ENCODE results near the gene NR1I2.

NR1I2 gene

DNA sequence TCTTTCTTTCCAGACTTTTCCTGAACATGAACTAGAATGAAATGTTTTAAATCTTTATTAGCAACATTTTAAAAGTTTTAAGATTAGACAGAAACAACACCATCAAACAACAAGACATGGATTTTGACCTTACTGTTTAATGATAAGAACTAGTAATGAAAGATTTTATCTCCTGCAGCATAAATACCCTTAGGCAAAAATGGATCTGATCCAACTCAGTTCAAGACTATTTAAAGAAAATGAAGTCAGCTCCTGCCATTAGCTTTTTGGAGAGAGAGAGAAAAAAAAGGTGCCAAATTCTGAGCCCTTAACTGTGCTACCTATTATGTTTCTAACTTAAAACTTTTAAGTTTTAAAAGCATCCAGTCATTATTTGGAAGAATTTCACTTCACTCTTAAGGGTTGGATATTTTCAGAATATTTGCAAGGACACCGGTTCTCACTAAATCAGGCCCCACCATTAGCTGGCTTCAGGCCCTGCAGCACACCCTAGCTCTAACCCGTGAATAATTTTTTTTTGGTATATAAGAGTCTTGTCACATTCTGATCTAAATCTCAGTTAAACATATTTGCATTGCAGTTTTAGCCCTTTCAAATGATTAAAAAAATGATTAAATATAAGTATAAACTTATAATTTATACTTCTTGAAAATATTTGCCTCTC, 60.0 kb downstream of the NR1I2 start:
- TF ChIP-seq, protein P1, sequence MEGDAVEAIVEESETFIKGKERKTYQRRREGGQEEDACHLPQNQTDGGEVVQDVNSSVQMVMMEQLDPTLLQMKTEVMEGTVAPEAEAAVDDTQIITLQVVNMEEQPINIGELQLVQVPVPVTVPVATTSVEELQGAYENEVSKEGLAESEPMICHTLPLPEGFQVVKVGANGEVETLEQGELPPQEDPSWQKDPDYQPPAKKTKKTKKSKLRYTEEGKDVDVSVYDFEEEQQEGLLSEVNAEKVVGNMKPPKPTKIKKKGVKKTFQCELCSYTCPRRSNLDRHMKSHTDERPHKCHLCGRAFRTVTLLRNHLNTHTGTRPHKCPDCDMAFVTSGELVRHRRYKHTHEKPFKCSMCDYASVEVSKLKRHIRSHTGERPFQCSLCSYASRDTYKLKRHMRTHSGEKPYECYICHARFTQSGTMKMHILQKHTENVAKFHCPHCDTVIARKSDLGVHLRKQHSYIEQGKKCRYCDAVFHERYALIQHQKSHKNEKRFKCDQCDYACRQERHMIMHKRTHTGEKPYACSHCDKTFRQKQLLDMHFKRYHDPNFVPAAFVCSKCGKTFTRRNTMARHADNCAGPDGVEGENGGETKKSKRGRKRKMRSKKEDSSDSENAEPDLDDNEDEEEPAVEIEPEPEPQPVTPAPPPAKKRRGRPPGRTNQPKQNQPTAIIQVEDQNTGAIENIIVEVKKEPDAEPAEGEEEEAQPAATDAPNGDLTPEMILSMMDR (IDR thresholded peaks at IDR 0.05; ENCODE audit: insufficient read depth, low read depth, low read length, missing control alignments) = no peak
- DNase-seq (ENCODE audit: low read depth) = no peak
- H3K4me3 ChIP-seq (ENCODE audit: low read length) = no peak overlapping the region

DNA sequence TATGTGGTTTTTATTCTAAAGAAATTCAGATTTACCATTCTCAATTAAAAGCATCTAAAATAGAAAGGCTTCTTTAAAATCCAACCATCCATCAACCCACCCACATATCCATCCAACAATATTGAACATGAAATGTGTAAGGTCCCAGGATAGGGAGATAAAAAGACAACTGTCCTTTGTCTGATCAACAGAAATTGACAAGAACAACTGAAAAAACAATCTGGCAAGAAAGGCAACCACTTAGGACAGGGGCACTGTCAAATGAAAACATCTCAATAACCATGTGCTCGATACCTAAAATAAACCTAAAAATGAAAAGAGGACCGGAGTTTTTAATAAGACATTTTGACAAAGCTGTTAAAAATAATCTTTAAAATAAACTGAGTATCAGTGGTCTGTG, 67.2 kb downstream of the NR1I2 start:
- no peak for DNase-seq (ENCODE audit: low read depth)
- no peak overlapping the region for H3K4me3 ChIP-seq (ENCODE audit: low read length)
- TF ChIP-seq, protein P1 (IDR thresholded peaks at IDR 0.05; ENCODE audit: insufficient read depth, low read depth, low read length, missing control alignments) = no peak

DNA sequence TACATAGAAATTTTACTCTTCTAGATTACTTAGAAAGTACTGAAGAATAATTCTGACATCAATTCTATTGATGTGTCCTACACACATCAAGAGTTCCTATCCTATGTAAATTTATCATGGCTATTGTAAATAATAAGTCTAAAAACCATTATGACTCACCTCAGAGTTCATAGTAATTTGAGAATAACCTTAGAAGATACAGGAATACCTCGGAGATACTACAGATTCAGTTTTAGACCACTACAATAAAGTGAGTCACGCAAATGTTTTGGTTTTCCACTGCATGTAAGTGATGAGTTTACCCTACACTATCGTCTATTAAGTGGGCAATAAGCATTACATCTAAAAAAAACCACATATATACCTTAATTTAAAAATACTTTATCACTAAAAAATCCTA, 74.8 kb downstream of the NR1I2 start:
- DNase-seq (ENCODE audit: low read depth) = no peak
- TF ChIP-seq, protein P1 (IDR thresholded peaks at IDR 0.05; ENCODE audit: insufficient read depth, low read depth, low read length, missing control alignments) = no peak
- H3K4me3 ChIP-seq (ENCODE audit: low read length) = no peak overlapping the region

DNA sequence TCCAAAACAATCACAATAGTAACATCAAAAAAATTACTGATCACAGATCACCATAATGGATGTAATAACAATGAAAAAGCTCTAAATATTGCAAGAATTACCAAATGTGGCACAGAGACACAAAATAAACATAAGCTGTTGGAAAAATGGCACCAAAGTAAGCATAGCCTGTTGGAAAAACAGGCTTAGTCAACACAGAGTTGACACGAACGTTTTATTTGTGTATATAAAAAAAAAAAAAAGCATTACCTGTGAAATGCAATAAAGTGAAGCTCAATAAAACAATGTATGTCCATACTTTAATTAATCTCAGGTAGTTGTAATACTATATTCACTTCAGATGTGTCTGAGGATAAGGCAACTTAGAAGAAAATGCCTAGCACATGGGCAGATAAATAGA, 77.1 kb downstream of the NR1I2 start:
- TF ChIP-seq, protein P1 (IDR thresholded peaks at IDR 0.05; ENCODE audit: insufficient read depth, low read depth, low read length, missing control alignments) = no peak
- DNase-seq (ENCODE audit: low read depth) = no peak
- no peak overlapping the region for H3K4me3 ChIP-seq (ENCODE audit: low read length)

- no peak overlapping the region for H3K4me3 ChIP-seq (ENCODE audit: low read length)
- DNase-seq (ENCODE audit: low read depth) = no peak
- TF ChIP-seq, protein P1 (IDR thresholded peaks at IDR 0.05; ENCODE audit: insufficient read depth, low read depth, low read length, missing control alignments) = no peak
These were observed 77.8 kb downstream of the NR1I2 start for GRCh38 chr3:119859728-119860127.

DNA sequence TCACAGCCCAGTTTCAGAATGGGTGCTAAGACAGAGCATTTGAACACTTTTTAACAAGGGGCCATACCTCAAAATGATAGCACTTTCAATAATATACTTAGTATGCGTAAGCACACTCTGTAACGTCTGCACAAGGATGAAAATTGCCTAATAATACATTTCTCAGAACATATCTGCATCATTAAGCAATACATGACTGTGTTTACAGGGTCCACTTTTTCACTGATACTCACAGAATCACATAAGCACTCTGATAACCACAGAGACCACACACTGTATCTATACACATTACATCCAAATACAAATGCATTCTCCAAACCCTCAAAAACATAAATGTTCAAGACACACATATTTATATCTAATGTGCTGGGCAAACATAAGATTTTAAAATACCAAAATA, 79.8 kb downstream of the NR1I2 start:
- no peak overlapping the region for H3K4me3 ChIP-seq (ENCODE audit: low read length)
- TF ChIP-seq, protein P1 (IDR thresholded peaks at IDR 0.05; ENCODE audit: insufficient read depth, low read depth, low read length, missing control alignments) = no peak
- DNase-seq (ENCODE audit: low read depth) = no peak

DNA sequence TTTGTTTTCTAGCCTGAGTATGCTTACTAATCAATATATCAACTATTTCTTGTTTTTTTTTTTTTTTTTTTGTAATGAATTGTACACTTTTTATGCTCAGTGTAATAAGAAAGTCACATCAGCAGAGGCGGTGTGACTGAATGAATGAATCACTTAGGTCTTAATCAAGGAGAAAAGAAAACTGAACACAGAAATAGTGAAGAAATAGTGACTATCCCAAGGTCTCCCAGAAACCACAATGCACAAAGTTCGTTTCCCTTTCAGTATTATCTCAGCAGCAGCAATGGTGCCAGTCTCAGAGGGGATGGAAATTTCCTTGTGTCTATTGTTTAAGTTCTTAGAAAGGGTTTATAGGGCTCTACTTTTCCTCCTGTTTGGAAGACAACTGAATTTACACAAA, 80.7 kb downstream of the NR1I2 start:
- no peak overlapping the region for H3K4me3 ChIP-seq (ENCODE audit: low read length)
- TF ChIP-seq, protein P1 (IDR thresholded peaks at IDR 0.05; ENCODE audit: insufficient read depth, low read depth, low read length, missing control alignments) = no peak
- DNase-seq (ENCODE audit: low read depth) = no peak

All from epithelial cell of esophagus (primary cell).